ENCODE results near the gene PLD1.

The PLD1 gene

DNA sequence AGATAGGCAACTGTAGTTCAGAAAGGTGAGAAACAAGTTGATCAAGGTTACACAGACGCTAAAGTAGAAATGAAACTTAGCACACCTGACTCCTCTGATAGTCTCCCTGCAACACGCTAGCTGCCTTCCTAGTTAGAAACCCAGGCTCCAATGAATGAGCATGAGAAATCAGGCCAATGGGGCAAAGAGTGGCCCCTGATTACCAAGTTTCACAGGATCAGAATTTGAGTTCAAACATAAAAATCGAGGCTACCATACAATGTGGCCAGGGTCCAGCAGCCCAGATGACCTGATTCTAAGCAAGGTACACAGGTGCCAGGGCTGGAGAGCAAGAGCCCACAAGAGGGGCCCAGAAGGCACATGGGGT lies 7.7 kb downstream of the PLD1 start:
- H3K4me3 ChIP-seq (ENCODE audit: low read depth, low read length) = no peak overlapping the region
- no peaks in the 10 kb centered on the region for H3K36me3 ChIP-seq (ENCODE audit: control insufficient read depth, insufficient read depth, low read length)
- peaks cover 5% of the 10 kb centered on the region for H3K4me1 ChIP-seq (ENCODE audit: control insufficient read depth, insufficient read depth, low read length)
- no peaks in the 10 kb centered on the region for H3K27me3 ChIP-seq (ENCODE audit: control insufficient read depth, insufficient read depth, low read length)
- H3K9me3 ChIP-seq (ENCODE audit: control insufficient read depth, insufficient read depth, low read length) = no peaks in the 10 kb centered on the region
- no peak overlapping the region for H3K9ac ChIP-seq (ENCODE audit: low read depth, low read length)

DNA sequence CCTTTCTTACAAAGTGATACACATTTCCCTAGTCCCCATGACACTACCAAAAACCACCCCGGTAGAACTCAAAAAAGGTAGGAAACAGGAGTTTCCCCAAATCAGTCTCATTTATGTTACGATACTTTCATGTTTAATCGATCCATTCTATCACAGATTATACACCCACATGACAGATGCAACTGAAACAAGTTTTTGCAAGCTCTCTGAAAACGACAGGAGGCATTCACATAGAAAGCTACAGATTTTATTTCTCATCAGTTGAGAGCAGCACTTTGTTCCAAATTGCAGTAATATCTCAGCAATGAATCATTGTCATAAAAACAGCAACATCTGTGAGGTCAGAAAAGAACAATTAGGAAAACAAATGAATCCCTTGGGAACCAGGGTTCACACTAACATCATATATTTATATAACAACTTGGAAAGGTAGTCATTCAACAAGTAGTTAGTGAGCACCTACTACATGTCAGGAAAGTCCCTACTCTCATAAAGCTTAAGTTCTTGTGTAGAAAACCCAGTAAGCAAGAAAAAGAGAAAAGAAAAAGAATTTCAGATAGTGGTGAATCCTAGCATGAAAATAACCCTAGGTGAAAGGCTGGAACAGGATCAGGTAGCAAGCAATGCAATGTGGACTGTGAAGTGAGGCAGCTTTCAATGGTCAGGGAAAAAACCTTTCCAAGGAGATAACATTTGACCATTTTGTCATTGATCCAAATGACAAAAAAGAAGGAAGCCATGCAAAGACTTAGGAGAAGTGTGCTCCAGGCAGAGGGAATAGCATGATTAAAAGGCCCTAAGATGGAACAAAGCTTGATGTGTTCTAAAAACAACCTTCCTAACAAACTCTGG lies 8.3 kb downstream of the PLD1 start:
- no peaks in the 10 kb centered on the region for H3K9me3 ChIP-seq (ENCODE audit: control insufficient read depth, insufficient read depth, low read length)
- H3K27me3 ChIP-seq (ENCODE audit: control insufficient read depth, insufficient read depth, low read length) = no peaks in the 10 kb centered on the region
- H3K4me3 ChIP-seq (ENCODE audit: low read depth, low read length) = no peak overlapping the region
- peaks cover 8% of the 10 kb centered on the region for H3K4me1 ChIP-seq (ENCODE audit: control insufficient read depth, insufficient read depth, low read length)
- no peaks in the 10 kb centered on the region for H3K36me3 ChIP-seq (ENCODE audit: control insufficient read depth, insufficient read depth, low read length)
- no peak overlapping the region for H3K9ac ChIP-seq (ENCODE audit: low read depth, low read length)

DNA sequence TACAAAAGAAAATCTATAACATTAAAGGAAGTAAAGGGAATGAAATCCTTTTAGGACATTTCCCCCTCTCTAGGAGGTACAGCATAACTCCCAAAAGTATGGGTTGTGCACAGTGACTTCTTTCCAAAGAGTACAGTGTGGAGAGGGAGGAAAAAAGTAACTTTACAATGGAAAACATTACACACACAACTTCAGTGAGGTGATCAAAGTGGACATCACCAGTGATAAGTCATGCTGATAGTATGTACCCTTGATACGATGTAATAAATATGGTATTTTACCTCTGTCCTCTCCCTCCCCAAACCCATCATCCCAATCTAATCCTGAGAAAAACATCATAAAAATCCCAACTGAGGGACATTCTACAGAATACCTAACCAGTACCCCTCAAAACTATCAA lies 10.8 kb downstream of the PLD1 start:
- Histone ChIP-seq H3K36me3 (ENCODE audit: control insufficient read depth, insufficient read depth, low read length) (no peaks in the 10 kb centered on the region), H3K9me3 (ENCODE audit: control insufficient read depth, insufficient read depth, low read length) (no peaks in the 10 kb centered on the region), H3K4me1 (ENCODE audit: control insufficient read depth, insufficient read depth, low read length) (peaks cover 10% of the 10 kb centered on the region)

DNA sequence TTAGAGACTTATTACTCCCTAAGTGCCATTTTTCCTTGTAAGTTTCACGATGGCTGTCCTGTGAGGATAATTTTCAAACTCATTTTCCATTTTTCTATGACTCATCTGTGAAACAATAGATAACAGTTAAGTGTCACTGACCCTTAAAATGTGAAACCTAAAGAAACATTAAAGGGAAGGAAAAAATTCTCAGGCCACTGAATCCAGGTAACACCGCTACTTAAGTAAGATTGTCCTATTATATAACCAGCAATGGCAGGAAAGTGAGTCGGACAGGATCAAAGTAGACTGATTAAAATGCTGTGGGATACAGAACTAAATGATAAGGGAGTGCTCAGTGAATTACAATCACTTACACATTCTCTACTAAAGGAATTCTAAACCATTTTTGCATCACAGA lies 12.4 kb downstream of the PLD1 start:
- no peak overlapping the region for H3K9ac ChIP-seq (ENCODE audit: low read depth, low read length)
- no peaks in the 10 kb centered on the region for H3K36me3 ChIP-seq (ENCODE audit: control insufficient read depth, insufficient read depth, low read length)
- no peaks in the 10 kb centered on the region for H3K27me3 ChIP-seq (ENCODE audit: control insufficient read depth, insufficient read depth, low read length)
- H3K9me3 ChIP-seq (ENCODE audit: control insufficient read depth, insufficient read depth, low read length) = no peaks in the 10 kb centered on the region
- H3K4me1 ChIP-seq (ENCODE audit: control insufficient read depth, insufficient read depth, low read length) = peaks cover 10% of the 10 kb centered on the region
- no peak overlapping the region for H3K4me3 ChIP-seq (ENCODE audit: low read depth, low read length)

More for the DNA sequence above, 10.8 kb downstream of the PLD1 start:
- H3K27me3 ChIP-seq (ENCODE audit: control insufficient read depth, insufficient read depth, low read length) = no peaks in the 10 kb centered on the region
- no peak overlapping the region for H3K4me3 ChIP-seq (ENCODE audit: low read depth, low read length)
- no peak overlapping the region for H3K9ac ChIP-seq (ENCODE audit: low read depth, low read length)

DNA sequence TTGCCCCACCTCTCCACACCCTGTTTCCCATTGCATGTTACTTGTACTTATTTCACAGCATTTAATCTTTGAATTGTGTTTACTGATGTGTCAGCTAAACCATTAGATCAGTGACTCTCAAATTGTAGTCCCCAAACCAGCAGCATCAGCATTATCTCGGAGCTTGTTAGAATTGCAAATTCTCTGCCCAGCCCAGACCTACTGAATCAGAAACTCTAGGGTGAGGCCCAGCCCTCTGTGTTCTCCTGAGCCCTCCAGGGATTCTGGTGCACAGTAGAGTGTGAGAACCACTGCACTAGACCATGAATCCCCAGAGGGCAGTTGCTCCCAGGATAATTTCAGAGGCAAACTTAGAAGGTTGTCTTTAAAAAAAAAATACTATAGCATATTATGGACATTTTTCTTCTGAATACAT lies 13.0 kb downstream of the PLD1 start:
- H3K27me3 ChIP-seq (ENCODE audit: control insufficient read depth, insufficient read depth, low read length) = no peaks in the 10 kb centered on the region
- H3K9ac ChIP-seq (ENCODE audit: low read depth, low read length) = no peak overlapping the region
- H3K4me1 ChIP-seq (ENCODE audit: control insufficient read depth, insufficient read depth, low read length) = peaks cover 10% of the 10 kb centered on the region
- no peak overlapping the region for H3K4me3 ChIP-seq (ENCODE audit: low read depth, low read length)
- H3K36me3 ChIP-seq (ENCODE audit: control insufficient read depth, insufficient read depth, low read length) = no peaks in the 10 kb centered on the region
- H3K9me3 ChIP-seq (ENCODE audit: control insufficient read depth, insufficient read depth, low read length) = no peaks in the 10 kb centered on the region

DNA sequence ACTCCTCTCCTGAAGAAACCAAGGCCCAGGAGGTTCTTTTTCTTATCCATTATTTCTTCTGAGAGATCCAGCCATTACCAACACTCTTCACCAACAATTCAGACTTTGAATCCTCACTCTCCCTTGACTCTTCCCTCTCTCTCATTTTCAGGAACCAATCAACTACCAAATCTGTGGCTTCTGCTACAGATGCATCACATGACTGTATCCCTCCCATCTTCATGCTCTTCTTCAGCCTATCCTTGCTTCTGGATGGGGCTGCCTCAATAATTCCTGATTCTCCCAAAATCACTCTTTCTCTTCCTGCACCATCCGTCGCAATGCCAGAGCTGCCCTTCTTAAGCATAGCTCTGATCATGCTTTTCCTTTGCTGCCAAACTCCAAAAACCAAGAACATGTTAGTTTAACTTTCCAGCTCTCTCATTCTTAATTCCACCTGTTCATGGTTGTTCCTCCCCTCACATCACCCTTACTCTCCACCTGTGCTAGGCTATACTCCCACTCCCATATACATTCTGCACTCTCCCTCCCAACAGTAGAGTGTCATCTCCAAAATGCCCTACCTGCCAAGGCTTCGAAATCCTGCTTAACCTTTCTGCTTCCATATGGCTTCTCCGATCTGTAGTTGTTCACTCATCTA lies 13.5 kb downstream of the PLD1 start:
- no peaks in the 10 kb centered on the region for H3K36me3 ChIP-seq (ENCODE audit: control insufficient read depth, insufficient read depth, low read length)
- H3K9me3 ChIP-seq (ENCODE audit: control insufficient read depth, insufficient read depth, low read length) = no peaks in the 10 kb centered on the region
- H3K27me3 ChIP-seq (ENCODE audit: control insufficient read depth, insufficient read depth, low read length) = no peaks in the 10 kb centered on the region
- no peak overlapping the region for H3K9ac ChIP-seq (ENCODE audit: low read depth, low read length)
- peaks cover 10% of the 10 kb centered on the region for H3K4me1 ChIP-seq (ENCODE audit: control insufficient read depth, insufficient read depth, low read length)
- no peak overlapping the region for H3K4me3 ChIP-seq (ENCODE audit: low read depth, low read length)

DNA sequence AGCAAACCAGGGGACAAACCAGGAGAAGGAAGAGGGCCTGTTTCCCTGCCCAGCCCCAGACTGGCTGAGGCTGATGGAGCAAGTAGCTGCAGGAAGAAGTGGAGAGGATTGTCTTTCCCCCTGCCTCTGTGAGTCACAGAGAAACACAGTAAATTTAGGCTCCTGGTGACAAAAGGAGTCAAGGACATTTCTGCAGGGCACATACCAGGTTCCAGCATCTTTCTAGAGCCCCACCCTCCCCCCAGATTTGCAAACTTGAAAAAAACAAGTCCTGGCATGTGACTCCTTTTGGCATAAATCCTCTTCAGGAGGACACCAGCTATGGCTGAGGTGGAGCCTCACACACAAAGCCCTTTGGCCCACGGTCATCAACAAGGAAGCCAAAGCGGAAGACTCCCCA lies 17.8 kb downstream of the PLD1 start:
- no peak overlapping the region for H3K4me3 ChIP-seq (ENCODE audit: low read depth, low read length)
- H3K27me3 ChIP-seq (ENCODE audit: control insufficient read depth, insufficient read depth, low read length) = no peaks in the 10 kb centered on the region
- no peak overlapping the region for H3K9ac ChIP-seq (ENCODE audit: low read depth, low read length)
- H3K9me3 ChIP-seq (ENCODE audit: control insufficient read depth, insufficient read depth, low read length) = no peaks in the 10 kb centered on the region
- H3K36me3 ChIP-seq (ENCODE audit: control insufficient read depth, insufficient read depth, low read length) = no peaks in the 10 kb centered on the region
- peaks cover 8% of the 10 kb centered on the region for H3K4me1 ChIP-seq (ENCODE audit: control insufficient read depth, insufficient read depth, low read length)

DNA sequence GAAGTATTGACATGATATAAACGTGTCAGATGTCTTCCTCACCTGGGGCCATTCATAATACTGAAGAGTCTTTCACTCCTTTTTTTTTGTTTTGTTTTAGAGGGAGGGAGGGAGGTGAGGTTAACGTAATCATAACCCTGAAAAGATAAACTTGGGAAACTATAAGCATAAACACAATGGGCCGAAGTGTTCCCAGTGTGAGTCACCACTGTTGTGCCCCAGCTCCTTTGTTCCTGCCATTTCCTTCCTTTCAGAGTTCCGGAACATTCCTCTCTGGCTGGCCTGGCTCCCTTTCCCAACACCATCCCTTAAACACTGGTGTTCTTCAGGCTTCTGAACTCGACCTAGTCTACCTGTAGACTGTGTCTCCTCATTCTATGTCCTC lies 18.6 kb downstream of the PLD1 start:
- no peaks in the 10 kb centered on the region for H3K27me3 ChIP-seq (ENCODE audit: control insufficient read depth, insufficient read depth, low read length)
- peaks cover 3% of the 10 kb centered on the region for H3K4me1 ChIP-seq (ENCODE audit: control insufficient read depth, insufficient read depth, low read length)
- H3K4me3 ChIP-seq (ENCODE audit: low read depth, low read length) = no peak overlapping the region
- H3K9ac ChIP-seq (ENCODE audit: low read depth, low read length) = no peak overlapping the region
- no peaks in the 10 kb centered on the region for H3K36me3 ChIP-seq (ENCODE audit: control insufficient read depth, insufficient read depth, low read length)
- no peaks in the 10 kb centered on the region for H3K9me3 ChIP-seq (ENCODE audit: control insufficient read depth, insufficient read depth, low read length)

DNA sequence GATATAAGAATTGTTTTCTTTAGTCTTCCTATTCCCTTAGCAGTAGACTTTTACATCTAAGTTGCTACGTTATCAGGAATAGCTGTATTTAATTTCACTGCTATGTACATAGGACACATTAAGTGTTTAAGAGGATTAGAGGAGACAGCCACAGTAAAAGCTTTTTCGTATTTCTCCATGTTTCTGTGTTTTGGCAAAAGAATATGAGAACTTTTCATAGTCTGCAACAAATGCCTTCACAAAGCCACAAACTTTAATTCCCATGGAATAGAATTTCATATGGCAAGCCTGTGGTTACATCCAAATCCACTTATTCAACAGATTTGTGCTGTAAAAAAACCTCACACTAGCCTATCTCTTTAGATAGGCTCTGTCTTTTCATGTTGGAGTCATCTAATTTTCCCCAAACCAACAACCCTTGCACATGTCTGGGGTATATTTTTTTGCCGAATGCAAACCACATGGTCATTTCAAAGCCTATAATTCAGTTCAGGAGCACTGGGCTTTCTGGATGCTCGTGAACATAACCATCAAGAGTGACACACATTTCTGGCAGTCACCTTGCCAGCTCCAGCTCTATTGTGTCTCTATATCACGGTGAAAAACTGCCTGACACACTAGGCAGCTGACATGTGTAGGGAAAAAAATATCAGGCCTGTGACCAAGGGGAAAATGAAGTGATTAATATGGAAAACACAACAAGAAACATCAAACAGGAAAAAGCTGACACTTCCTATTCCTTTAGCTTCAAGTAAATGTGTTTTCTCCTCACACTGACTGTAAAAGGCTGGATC lies 19.2 kb downstream of the PLD1 start:
- H3K4me1 ChIP-seq (ENCODE audit: control insufficient read depth, insufficient read depth, low read length) = peaks cover 3% of the 10 kb centered on the region
- no peak overlapping the region for H3K4me3 ChIP-seq (ENCODE audit: low read depth, low read length)
- no peaks in the 10 kb centered on the region for H3K36me3 ChIP-seq (ENCODE audit: control insufficient read depth, insufficient read depth, low read length)
- H3K9me3 ChIP-seq (ENCODE audit: control insufficient read depth, insufficient read depth, low read length) = no peaks in the 10 kb centered on the region
- H3K27me3 ChIP-seq (ENCODE audit: control insufficient read depth, insufficient read depth, low read length) = no peaks in the 10 kb centered on the region
- H3K9ac ChIP-seq (ENCODE audit: low read depth, low read length) = no peak overlapping the region

DNA sequence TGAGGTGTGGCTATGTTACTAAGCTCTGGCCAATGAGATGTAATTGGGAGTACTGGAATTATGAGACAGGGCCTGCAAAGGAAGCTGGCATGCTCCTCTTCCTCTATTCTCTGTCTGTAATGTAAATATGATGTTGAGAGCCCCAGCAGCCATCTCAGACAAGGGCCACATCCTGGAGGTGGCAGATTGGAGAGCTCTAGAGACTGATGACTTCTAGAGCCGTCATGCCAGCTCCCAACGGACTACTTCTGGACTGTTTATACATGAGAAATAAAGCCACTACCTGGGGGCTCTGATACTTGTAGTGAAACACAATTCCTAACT lies 19.7 kb downstream of the PLD1 start:
- Histone ChIP-seq H3K9me3 (ENCODE audit: control insufficient read depth, insufficient read depth, low read length) (no peaks in the 10 kb centered on the region), H3K4me1 (ENCODE audit: control insufficient read depth, insufficient read depth, low read length) (peaks cover 3% of the 10 kb centered on the region), H3K9ac (ENCODE audit: low read depth, low read length) (no peak overlapping the region), H3K27me3 (ENCODE audit: control insufficient read depth, insufficient read depth, low read length) (no peaks in the 10 kb centered on the region), H3K36me3 (ENCODE audit: control insufficient read depth, insufficient read depth, low read length) (no peaks in the 10 kb centered on the region), H3K4me3 (ENCODE audit: low read depth, low read length) (no peak overlapping the region)

DNA sequence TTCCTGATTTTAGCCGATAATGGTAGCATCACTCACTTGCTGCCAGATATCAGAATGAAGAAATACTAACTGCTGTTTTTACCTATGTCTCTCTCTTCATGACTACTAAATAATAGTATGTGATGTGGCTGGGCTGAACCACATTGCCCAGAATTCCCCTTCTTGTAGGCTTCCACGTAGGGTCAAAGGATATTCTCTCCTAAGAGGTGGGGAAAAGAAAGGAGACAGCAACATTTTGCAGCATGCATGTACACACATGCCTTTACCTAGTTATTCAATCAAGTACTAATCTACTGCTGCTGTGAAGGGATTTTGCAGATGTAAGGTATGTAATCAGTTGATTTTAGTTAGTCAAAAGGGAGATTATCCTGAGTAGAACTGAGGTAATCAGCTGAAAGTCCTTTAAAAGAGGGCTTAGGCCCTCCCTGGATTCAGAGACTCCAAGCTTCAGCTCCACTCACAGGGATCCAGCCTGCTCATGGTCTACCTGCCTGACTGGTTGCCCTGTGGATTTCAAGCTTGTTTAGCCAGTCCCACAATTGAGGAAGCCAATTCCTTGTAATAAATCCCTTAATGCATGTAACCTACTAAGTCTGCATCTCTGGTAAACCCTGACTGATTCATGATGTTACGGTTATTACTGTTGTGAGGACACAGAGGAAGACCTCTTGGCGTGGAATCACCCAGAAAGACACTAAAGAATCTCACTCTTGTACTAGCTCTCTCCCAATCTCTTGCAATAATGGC lies 20.4 kb downstream of the PLD1 start:
- Histone ChIP-seq H3K4me3 (ENCODE audit: low read depth, low read length) (no peak overlapping the region), H3K9ac (ENCODE audit: low read depth, low read length) (no peak overlapping the region), H3K4me1 (ENCODE audit: control insufficient read depth, insufficient read depth, low read length) (peaks cover 3% of the 10 kb centered on the region), H3K9me3 (ENCODE audit: control insufficient read depth, insufficient read depth, low read length) (no peaks in the 10 kb centered on the region), H3K27me3 (ENCODE audit: control insufficient read depth, insufficient read depth, low read length) (no peaks in the 10 kb centered on the region), H3K36me3 (ENCODE audit: control insufficient read depth, insufficient read depth, low read length) (no peaks in the 10 kb centered on the region)
